Stimulated activated CD4-positive, alpha-beta T cell treated with anti-CD3 and anti-CD28 coated beads, Interleukin-2, amount 100 ng/mL, for 4 hours (primary cell): ENCODE results near the gene ASB8.

Experiments
- DNase-seq: peaks from one replicate; pipeline ENCODE4 v3.0.0-alpha.2; 2020; ENCODE audit warnings: low read depth

Gene ASB8

DNA sequence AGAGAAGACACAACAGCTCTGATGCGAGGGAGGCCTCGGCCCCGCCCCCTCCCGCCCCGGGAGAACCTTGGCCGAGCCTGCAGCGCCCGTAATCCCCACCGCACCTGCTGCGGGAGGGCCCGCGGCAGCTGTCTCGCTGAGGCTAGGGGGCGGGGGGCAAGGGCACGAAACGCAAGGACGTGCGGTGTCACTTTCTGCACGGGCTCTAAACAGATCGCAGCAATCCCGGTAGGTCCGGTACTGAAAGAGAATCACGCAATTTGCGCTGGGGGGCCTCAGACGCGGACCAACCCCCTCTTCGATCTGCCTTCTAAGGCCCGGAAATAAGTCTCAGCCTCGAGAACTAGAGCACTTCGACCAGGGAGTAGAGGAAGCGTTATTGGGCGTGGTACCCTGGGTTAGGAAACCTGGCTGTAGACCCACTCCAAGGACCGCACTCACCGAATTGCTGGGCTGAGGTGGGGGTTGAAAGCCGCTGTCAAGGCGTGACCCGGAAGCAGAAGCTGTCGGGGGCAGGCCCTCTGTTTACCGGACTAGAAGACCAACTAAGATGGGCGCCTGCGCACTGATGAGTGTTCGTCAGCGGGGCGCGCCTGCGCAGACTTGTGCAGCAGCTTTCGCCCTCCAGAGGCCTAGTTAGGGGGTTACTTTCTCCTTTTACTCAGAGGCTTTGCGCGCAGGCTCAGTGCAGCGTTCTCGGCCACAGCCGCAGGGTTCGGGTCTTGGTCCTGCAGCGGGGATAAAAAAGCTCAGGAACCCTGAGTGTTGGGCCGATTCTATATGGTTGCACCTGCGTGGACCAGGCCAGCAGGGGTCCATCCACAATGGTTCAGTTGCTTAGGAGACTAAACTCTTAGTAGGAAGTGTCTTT is at the start of gene ASB8:
Gene ASB8 (minus strand): TSS at position 498 of the 871 bp plus-strand sequence. CDS start 4,019 bp downstream, outside the sequence.
- DNase-seq = peak; percentile 98

- DNase-seq = no peak
These were observed 45.9 kb upstream of the ASB8 start, which contains the start of gene OR10AD1 for GRCh38 chr12:48203192-48203591. TSS of gene OR10AD1 (minus strand) at chr12:48203292. CDS start at chr12:48203292, 0 bp downstream.

DNA sequence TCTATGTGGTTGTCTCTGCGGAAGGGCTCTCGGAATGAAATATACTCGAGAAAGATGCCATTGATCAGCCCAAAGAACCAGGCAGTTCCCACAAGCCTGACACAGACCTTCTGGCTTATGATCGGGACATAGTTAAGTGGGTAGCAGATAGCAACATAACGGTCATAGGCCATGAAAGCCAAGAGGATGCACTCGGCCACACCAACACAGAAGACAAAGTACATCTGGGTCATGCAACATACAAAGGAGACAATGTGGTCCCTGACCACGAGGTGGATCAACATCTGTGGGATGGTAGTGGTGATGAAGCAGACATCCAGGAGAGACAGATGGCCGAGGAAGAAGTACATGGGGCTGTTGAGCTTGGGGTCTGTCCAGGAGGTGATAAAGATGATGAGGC is 45.5 kb upstream of the ASB8 start:
- DNase-seq = no peak

- DNase-seq = no peak
These were observed 44.2 kb upstream of the ASB8 start for GRCh38 chr12:48201516-48201915.

DNA sequence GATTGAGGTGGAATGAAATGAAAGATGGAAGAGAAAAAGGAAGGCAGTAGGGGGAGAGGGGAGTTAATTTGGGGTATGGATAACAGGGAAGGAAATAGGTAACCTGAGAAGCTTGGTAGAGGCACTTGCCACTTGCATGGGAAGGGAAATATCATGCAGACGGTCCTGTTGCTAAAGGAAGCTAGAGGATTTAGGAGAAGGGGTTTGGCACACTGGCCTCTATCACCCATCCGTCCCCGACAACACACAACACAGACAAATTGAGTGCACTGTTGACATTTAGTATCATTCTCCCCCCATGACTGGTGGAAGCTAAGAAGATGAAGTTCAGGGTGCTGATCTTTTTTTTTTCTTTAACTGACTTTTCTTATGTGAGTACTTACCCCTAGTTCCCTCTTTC is 43.8 kb upstream of the ASB8 start:
- DNase-seq = no peak

GRCh38 chr12:48199774-48200221 is 42.5 kb upstream of the ASB8 start:
- DNase-seq = peak; percentile 24

DNA sequence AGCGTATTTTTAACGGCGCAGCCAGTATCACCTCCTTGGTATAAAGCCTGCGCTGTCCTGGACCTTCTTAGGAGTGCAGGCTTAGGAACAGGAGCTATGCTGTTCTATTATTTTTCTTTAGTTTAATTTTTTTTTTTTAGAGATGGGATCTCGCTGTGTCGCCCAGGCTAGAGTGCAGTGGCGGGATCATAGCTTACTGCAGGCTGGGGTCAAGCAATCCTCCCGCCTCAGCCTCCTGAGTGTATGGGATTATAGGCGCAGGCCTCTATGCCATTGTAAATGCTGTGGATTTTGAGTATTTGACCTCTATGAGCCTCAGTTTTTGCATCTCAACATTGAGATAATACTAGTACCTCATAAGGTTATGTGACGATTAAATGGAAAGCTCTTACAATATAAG is 41.7 kb upstream of the ASB8 start:
- DNase-seq = no peak

GRCh38 chr12:48198672-48198971 is 41.3 kb upstream of the ASB8 start:
- DNase-seq = no peak

DNA sequence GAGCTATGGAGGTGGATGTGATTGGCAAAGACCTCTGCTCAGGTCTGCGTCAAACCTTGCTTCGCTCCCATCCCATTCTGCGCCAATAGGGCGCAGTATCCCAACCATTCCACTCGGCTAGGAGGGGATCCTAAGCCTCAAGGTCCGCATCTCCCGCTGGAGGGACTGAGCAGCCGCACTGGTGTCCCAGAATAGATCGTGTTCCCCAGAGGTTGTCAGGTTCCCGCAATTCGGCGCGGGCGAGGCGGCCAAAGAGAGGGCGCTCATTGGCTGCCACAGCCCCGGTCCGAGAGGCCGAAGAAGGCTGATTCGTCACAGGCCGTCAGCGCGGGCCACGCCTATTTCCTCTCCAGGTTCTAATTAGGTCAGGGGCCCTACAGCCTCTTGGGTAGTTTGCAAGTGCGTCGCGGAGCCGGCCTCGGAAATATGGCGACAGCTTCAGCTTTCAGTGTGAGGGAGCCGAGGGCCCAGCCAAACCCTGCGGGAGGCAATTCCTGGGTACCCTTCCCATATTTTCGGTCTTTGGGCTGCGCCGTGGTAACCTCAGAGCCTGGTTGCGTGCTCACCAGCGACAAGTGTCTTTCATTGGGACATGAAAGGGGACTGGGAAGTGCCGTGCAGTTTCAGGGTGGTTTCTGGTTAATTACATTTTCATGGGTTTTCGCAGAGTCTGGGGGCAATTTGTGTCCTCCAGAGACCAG is 40.8 kb upstream of the ASB8 start:
- DNase-seq = peak; percentile 81

GRCh38 chr12:48197549-48197970 is 40.2 kb upstream of the ASB8 start:
- no peak for DNase-seq

DNA sequence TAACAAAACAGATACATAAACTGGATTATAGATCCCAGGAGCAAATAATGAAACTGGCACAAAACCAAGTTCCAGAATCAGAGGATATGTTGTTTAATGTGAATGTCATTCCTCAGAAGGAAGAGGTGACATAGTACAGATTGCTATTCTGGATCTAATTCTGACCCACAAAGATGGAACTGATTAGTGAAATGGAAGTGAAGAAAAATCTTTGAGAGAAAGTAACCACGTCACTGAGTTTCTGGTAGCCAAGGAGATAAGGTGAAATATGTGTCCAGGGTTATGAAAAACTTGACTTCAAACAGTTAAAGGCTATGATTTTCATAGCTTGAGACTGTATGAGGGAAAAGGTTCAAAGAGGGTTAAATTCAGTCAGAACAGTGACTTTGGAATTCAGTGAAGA is 37.5 kb upstream of the ASB8 start:
- no peak for DNase-seq

- no peak for DNase-seq
These were observed 36.3 kb upstream of the ASB8 start for GRCh38 chr12:48193623-48194022.

GRCh38 chr12:48192861-48193260 is 35.5 kb upstream of the ASB8 start:
- DNase-seq = no peak

GRCh38 chr12:48191096-48191495 is 33.8 kb upstream of the ASB8 start:
- DNase-seq = no peak

- DNase-seq = peak; percentile 44
These were observed 32.2 kb upstream of the ASB8 start for GRCh38 chr12:48189331-48190125.

GRCh38 chr12:48187916-48188695 is 30.8 kb upstream of the ASB8 start:
- DNase-seq = no peak

DNA sequence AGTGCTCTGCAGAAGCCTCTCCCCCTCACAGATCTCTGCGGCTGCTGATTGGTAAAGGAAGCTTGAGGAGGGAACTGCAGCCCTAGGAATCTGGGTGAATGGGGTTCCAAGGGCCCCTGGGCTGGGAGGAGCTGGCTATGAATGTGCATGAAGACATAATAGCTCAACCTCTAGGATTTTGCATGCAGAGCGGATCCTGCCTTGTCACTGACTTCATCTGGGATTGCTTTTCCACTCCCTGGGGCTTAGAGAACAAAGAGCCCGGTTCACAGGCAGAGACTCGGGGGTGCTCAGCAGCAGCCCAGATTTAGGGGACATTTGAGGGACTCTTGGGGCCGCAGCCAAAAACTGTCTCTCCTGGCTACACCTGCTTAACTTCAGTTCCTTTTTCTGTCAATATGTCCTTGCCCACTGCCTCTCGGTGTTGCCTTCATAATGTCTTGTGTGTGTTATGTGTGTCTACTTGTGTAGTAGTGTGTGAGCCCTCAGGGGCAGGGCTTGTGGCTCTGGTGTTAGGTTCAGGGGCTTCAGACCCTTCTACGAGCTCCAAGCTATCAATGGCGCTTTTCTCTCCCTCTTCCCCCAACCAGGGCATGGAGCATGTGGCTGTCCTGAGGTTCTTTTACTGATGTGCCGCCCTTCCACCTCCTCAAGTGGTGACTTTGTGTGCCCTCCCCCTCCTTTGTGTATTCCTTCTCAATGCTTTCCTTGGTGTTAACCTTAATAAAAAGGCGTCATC is 28.0 kb upstream of the ASB8 start:
- no peak for DNase-seq

DNA sequence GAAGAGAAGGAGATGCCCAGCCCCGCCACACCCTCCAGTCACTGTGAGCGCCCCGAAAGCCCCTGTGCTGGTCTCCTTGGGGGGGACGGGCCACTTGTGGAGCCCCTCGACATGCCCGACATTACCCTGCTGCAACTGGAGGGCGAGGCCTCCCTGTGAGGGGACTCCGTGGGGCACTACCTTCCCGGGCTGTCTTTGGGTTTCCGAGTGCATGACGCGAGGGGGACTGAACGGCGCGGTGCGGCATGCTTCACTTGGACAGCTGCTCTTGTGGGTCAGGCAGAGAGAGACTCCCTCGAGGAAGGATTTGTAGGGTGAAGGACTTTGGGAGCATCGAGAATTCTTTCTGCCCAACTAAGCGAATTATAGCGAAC is 27.2 kb upstream of the ASB8 start:
- DNase-seq = no peak

- DNase-seq = no peak
These were observed 26.7 kb upstream of the ASB8 start for GRCh38 chr12:48183876-48184548.

- peak; percentile 65 for DNase-seq
These were observed 26.0 kb upstream of the ASB8 start, which contains the start of gene CCDC184 for GRCh38 chr12:48183091-48183875. TSS of gene CCDC184 (plus strand) at chr12:48183644. CDS start at chr12:48184123, 479 bp downstream.
